Breast epithelium (tissue), 3 donors: Measurements from ENCODE around the gene INPP4A.

Source experiments
- POLR2A ChIP-seq: fragments of 450-650 bp; IDR thresholded peaks from one replicate; pipeline ENCODE4 v1.6.1; 2016; ENCODE audit warnings: antibody characterized with exemption, mild to moderate bottlenecking, moderate library complexity
- TF ChIP-seq, protein P1 (sequence below), 3 donors: fragments of 450-650 bp; IDR thresholded peaks; one replicate each; pipeline ENCODE4 v1.5.1; 2016 to 2017; ENCODE audit warnings: antibody characterized with exemption in 3 of 3, mild to moderate bottlenecking in 3 of 3, moderate library complexity in 3 of 3

DNA sequence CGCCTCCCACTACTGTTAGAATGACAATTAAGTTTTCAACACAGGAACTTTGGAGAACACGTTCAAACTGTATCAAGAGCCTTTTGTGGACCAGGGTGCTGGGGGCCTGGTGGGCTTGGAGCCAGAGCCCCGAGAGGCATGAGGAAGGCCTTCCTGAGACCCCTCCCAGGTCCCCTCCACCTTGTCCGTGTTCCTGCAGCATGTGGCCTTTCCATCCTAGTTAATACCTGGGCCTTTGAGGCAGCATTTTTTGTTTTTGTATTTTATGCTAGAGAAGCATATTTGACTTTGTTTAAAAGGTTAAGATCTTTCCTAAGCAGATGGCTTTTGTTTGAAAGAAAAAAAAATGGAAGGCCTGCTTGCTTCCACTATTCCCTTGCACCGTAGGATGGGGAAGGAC, 68.0 kb downstream of the INPP4A start:
- TF ChIP-seq, protein P1, sequence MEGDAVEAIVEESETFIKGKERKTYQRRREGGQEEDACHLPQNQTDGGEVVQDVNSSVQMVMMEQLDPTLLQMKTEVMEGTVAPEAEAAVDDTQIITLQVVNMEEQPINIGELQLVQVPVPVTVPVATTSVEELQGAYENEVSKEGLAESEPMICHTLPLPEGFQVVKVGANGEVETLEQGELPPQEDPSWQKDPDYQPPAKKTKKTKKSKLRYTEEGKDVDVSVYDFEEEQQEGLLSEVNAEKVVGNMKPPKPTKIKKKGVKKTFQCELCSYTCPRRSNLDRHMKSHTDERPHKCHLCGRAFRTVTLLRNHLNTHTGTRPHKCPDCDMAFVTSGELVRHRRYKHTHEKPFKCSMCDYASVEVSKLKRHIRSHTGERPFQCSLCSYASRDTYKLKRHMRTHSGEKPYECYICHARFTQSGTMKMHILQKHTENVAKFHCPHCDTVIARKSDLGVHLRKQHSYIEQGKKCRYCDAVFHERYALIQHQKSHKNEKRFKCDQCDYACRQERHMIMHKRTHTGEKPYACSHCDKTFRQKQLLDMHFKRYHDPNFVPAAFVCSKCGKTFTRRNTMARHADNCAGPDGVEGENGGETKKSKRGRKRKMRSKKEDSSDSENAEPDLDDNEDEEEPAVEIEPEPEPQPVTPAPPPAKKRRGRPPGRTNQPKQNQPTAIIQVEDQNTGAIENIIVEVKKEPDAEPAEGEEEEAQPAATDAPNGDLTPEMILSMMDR (IDR thresholded peaks at IDR 0.05), result no peak
- TF ChIP-seq POLR2A, result no peak
